GM23248 (cell line): ENCODE data around the gene PTPN14. TPM values are rescaled to one million over a fixed set of nuclear protein-coding genes. Genes with fewer than 3 reads are reported as not detected.

ENCODE experiments used
- DNase-seq: peaks from one replicate; pipeline ENCODE4 v3.0.0-alpha.2; 2015
- H2AFZ ChIP-seq: fragments of 200-600 bp; sonication (generic); 2 replicates; pipeline ENCODE4 v1.6.1; 2016; ENCODE audit warnings: antibody characterized with exemption
- H3F3A ChIP-seq: fragments of 200-600 bp; sonication (generic); 2 replicates; pipeline ENCODE4 v1.6.1; 2016; ENCODE audit warnings: mild to moderate bottlenecking, antibody characterized with exemption, mixed run types; ENCODE audit not compliant: insufficient read depth
- H3K27ac ChIP-seq: fragments of 200-600 bp; sonication (generic); 2 replicates; pipeline ENCODE4 v1.5.1; 2016; ENCODE audit warnings: mild to moderate bottlenecking
- H3K27me3 ChIP-seq: fragments of 200-600 bp; sonication (generic); replicated peaks from 2 replicates; pipeline ENCODE4 v1.6.1; 2016; ENCODE audit warnings: mild to moderate bottlenecking; ENCODE audit not compliant: insufficient read depth
- H3K36me3 ChIP-seq: fragments of 200-600 bp; sonication (generic); 2 replicates; pipeline ENCODE4 v1.6.1; 2016; ENCODE audit warnings: low read depth, mild to moderate bottlenecking
- H3K4me1 ChIP-seq: fragments of 200-600 bp; sonication (generic); 2 replicates; pipeline ENCODE4 v1.6.1; 2016; ENCODE audit warnings: mild to moderate bottlenecking; ENCODE audit not compliant: insufficient read depth
- H3K4me2 ChIP-seq: fragments of 200-600 bp; sonication (generic); one replicate; pipeline ENCODE4 v1.6.1; 2016; ENCODE audit warnings: mild to moderate bottlenecking; ENCODE audit not compliant: unreplicated experiment
- H3K4me3 ChIP-seq: fragments of 200-600 bp; sonication (generic); 2 replicates; pipeline ENCODE4 v1.5.1; 2016; ENCODE audit warnings: mild to moderate bottlenecking
- H3K79me2 ChIP-seq: fragments of 200-600 bp; sonication (generic); 2 replicates; pipeline ENCODE4 v1.6.1; 2016; ENCODE audit warnings: mild to moderate bottlenecking; ENCODE audit not compliant: insufficient read depth
- H3K9ac ChIP-seq: fragments of 200-600 bp; sonication (generic); 2 replicates; pipeline ENCODE4 v1.6.1; 2016; ENCODE audit warnings: mild to moderate bottlenecking
- H3K9me2 ChIP-seq: fragments of 200-600 bp; sonication (generic); 2 replicates; pipeline ENCODE4 v1.6.1; 2016; ENCODE audit warnings: mixed run types, mild to moderate bottlenecking, moderate library complexity; ENCODE audit not compliant: insufficient read depth
- H3K9me3 ChIP-seq: fragments of 200-600 bp; sonication (generic); one replicate; pipeline ENCODE4 v1.6.1; 2017; ENCODE audit warnings: low read depth
- H4K20me1 ChIP-seq: fragments of 200-600 bp; sonication (generic); 2 replicates; pipeline ENCODE4 v1.6.0; 2016; ENCODE audit not compliant: insufficient read depth
- EZH2 ChIP-seq: fragments of 200-600 bp; sonication (generic); IDR thresholded peaks from 2 replicates; pipeline ENCODE4 v1.6.1; 2018; ENCODE audit warnings: antibody characterized with exemption, mild to moderate bottlenecking; ENCODE audit not compliant: insufficient read depth, poor library complexity, severe bottlenecking
- EZH2phosphoT487 ChIP-seq: fragments of 200-600 bp; sonication (generic); IDR thresholded peaks from 2 replicates; pipeline ENCODE4 v1.6.1; 2018; ENCODE audit warnings: antibody characterized with exemption, moderate library complexity, mild to moderate bottlenecking, low read depth; ENCODE audit not compliant: insufficient read depth
- WGBS, 2 experiments: methylation state at CpG; one replicate each; pipeline ENCODE4 v1.1.6; 2015 to 2017; ENCODE audit warnings: low lambda C conversion rate in 2 of 2, low coverage in 1 of 2; ENCODE audit errors: missing lambda C conversion rate in 2 of 2; 5-methylcytosine and 5-hydroxymethylcytosine counted together
- in situ Hi-C: fragments of 300-500 bp; cut with MboI; formaldehyde crosslinking; loops from 2 replicates; pipeline ENCODE4 v1.15.0; 2020
- polyA plus RNA-seq: library from polyadenylated mRNA; unstranded; fragments of >200 nt; fragmentation: Nextera tagmentation; extraction: Ambion mirVana; gene quantifications from 2 replicates; pipeline ENCODE4 v1.2.1, GENCODE V29; 2016
- total RNA-seq: library from RNA; depleted of rRNA; stranded (reverse); fragments of >200 nt; shearing (Covaris generic); gene quantifications from 2 replicates; pipeline ENCODE4 v1.2.3, GENCODE V29; 2014

The PTPN14 gene
- total and polyA plus RNA-seq, 2 experiments from 2014 or later: 38.7 to 49.8 TPM

DNA sequence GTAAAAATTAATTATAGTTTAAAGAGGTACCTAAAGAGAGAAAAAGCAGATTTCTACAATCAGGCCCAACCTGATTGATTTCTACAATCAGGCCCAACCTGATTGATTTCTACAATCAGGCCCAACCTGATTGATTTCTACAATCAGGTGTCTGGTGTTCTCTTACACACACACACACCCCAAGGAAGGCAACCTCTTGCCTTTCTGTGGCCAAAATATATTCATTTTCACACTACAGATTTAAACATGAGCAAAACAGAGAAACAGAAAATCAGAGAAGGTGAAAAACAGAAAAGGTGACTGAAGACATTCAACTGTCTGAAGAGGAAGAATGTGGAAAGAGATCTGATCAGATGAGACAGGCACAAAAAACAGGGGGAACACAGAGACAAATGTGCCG lies 166.0 kb downstream of the PTPN14 start:
- H3K36me3 ChIP-seq: peaks cover 52% of the 10 kb centered on the region
- H3F3A ChIP-seq: peaks cover 27% of the 10 kb centered on the region; the same call in 1 of the 2 replicates
- no peak overlapping the region for H3K9ac ChIP-seq
- no peaks in the 10 kb centered on the region for H4K20me1 ChIP-seq
- H3K27me3 ChIP-seq: no peaks in the 10 kb centered on the region
- H3K9me3 ChIP-seq: no peaks in the 10 kb centered on the region
- no peaks in the 10 kb centered on the region for H3K9me2 ChIP-seq
- H3K79me2 ChIP-seq: peaks cover 56% of the 10 kb centered on the region
- no peak overlapping the region for H2AFZ ChIP-seq
- in situ Hi-C loops: no loop called here
- no peak overlapping the region for H3K4me3 ChIP-seq
- TF ChIP-seq EZH2: no peak
- no peak for TF ChIP-seq EZH2phosphoT487
- DNase-seq: no peak
- no peak overlapping the region for H3K4me2 ChIP-seq
- no peak overlapping the region for H3K27ac ChIP-seq
- 94 to 100% methylated on average over 1 of the region's 1 CpG for WGBS, 2 experiments
- H3K4me1 ChIP-seq: peaks cover 8% of the 10 kb centered on the region; the same call in 1 of the 2 replicates

- no peaks in the 10 kb centered on the region for H4K20me1 ChIP-seq
- peaks cover 59% of the 10 kb centered on the region for H3K36me3 ChIP-seq
- H3K9ac ChIP-seq: no peak overlapping the region
- no peak overlapping the region for H3K4me2 ChIP-seq
- H2AFZ ChIP-seq: no peak overlapping the region
- peaks cover 20% of the 10 kb centered on the region; the same call in 1 of the 2 replicates for H3F3A ChIP-seq
- H3K9me2 ChIP-seq: no peaks in the 10 kb centered on the region
- in situ Hi-C loops: no loop called here
- no peak for DNase-seq
- H3K27ac ChIP-seq: no peak overlapping the region
- peaks cover 8% of the 10 kb centered on the region; the same call in 1 of the 2 replicates for H3K4me1 ChIP-seq
- 96 to 97% methylated on average over 18 of the region's 18 CpGs for WGBS, 2 experiments
- TF ChIP-seq EZH2 (no peak), EZH2phosphoT487 (no peak)
- no peaks in the 10 kb centered on the region for H3K27me3 ChIP-seq
- peaks cover 61% of the 10 kb centered on the region for H3K79me2 ChIP-seq
- no peaks in the 10 kb centered on the region for H3K9me3 ChIP-seq
- no peak overlapping the region for H3K4me3 ChIP-seq
Observed at GRCh38 chr1:214384373-214385079, 166.9 kb downstream of the PTPN14 start.

DNA sequence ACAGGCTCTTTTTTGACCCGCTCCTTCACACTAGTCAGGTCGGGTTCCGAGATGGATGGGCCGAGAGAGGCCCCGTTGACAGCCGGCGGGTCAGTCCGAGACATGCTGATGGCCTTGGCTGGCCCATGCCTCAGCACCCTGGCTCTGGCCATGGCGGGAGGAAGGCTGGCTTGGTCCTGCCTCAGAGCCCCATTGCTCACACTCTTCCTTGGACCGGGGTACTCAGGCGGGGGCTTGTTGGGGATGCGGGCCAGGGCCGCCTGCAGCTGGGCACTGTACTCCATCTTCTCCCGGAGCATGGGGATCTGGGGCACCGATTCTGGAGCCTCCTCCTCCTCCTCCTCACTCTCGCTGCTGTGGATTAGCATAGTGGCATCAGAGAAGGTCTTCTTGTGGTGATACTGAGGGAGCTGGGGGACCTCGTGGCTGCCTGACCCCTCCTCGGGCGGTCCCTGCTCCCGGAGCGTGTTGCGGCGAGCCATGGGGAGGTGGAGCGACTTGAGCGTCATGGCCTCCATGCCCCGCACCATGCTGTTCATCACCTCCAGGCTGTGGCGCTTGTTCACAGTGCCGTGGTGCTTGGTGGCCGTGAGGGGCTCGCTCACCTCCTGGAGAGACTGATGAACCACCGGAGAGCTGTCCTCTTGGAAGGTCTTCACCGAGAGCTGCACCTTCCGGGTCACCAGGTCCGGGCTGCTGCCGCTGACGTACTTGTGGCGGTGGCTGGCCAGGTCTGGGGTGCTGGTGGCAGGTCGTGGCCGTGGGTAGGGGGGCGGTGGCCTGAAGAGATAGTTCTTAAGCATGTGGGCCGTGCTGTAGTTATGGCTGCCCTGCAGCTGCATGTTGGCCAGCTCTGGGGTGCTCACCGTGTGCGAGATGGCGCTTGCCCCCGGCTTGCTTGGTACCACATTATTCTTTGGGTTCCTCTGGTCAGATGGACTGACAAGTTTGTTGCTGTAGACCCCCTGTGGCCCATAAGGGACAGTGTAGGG lies 167.7 kb downstream of the PTPN14 start:
- H3K4me1 ChIP-seq: peaks cover 11% of the 10 kb centered on the region; the same call in 1 of the 2 replicates
- no peaks in the 10 kb centered on the region for H3K27me3 ChIP-seq
- H4K20me1 ChIP-seq: no peaks in the 10 kb centered on the region; the same call in 1 of the 2 replicates
- H3K36me3 ChIP-seq: peaks cover 65% of the 10 kb centered on the region
- in situ Hi-C loops: no loop called here
- H3K27ac ChIP-seq: no peak overlapping the region
- H3K4me3 ChIP-seq: no peak overlapping the region
- H3K9me2 ChIP-seq: no peaks in the 10 kb centered on the region
- no peak overlapping the region for H3K4me2 ChIP-seq
- 95 to 98% methylated on average over 40 to 43 of the region's 45 CpGs for WGBS, 2 experiments
- peaks cover 66% of the 10 kb centered on the region for H3K79me2 ChIP-seq
- H2AFZ ChIP-seq: no peak overlapping the region
- no peak for TF ChIP-seq EZH2phosphoT487
- no peak for TF ChIP-seq EZH2
- peaks cover 18% of the 10 kb centered on the region; the same call in 1 of the 2 replicates for H3F3A ChIP-seq
- H3K9me3 ChIP-seq: no peaks in the 10 kb centered on the region
- H3K9ac ChIP-seq: no peak overlapping the region
- DNase-seq: no peak

- no peak overlapping the region for H3K27ac ChIP-seq
- H3K79me2 ChIP-seq: peaks cover 70% of the 10 kb centered on the region
- no peak overlapping the region for H3K4me3 ChIP-seq
- TF ChIP-seq EZH2phosphoT487 (no peak), EZH2 (no peak)
- no peaks in the 10 kb centered on the region; the same call in 1 of the 2 replicates for H4K20me1 ChIP-seq
- H3F3A ChIP-seq: peaks cover 24% of the 10 kb centered on the region
- no peaks in the 10 kb centered on the region for H3K9me2 ChIP-seq
- no peak overlapping the region for H3K9ac ChIP-seq
- no peak overlapping the region for H3K4me2 ChIP-seq
- H3K9me3 ChIP-seq: no peaks in the 10 kb centered on the region
- H3K27me3 ChIP-seq: no peaks in the 10 kb centered on the region
- H2AFZ ChIP-seq: no peak overlapping the region
- no peak for DNase-seq
- WGBS, 2 experiments: 37 to 41% methylated on average over 1 of the region's 1 CpG
- in situ Hi-C loops: no loop called here
- peaks cover 16% of the 10 kb centered on the region for H3K4me1 ChIP-seq
- peaks cover 73% of the 10 kb centered on the region for H3K36me3 ChIP-seq
Observed at GRCh38 chr1:214380986-214381695, 170.3 kb downstream of the PTPN14 start.
